K562 (cell line): ENCODE data around the gene SURF6.

Source experiments
- CHD2 ChIP-seq: IDR thresholded peaks from 2 replicates; pipeline ENCODE4 v1.6.1; 2011; ENCODE audit warnings: low read depth, low read length
- CREBBP ChIP-seq: IDR thresholded peaks from one replicate; pipeline ENCODE4 v1.6.1; 2012; ENCODE audit warnings: low read depth, mild to moderate bottlenecking, control low read depth, inconsistent platforms, low read length
- CTCF ChIP-seq, 3 experiments: IDR thresholded peaks in 2 of 3; conservative IDR thresholded peaks in 1 of 3; 2 replicates each; pipeline ENCODE4 v1.5.1; 2011 to 2012; ENCODE audit warnings: low read length in 3 of 3, mild to moderate bottlenecking in 3 of 3, control low read depth in 2 of 3, improper control_type of control experiment in 1 of 3, inconsistent platforms in 1 of 3, low read depth in 1 of 3, mixed read lengths in 1 of 3, moderate library complexity in 1 of 3; ENCODE audit not compliant: insufficient read depth in 2 of 3
- FOS ChIP-seq: IDR thresholded peaks from 3 replicates; pipeline ENCODE4 v1.6.1; 2011; ENCODE audit not compliant: insufficient read length; ENCODE audit errors: extremely low read depth
- HDAC6 ChIP-seq: IDR thresholded peaks from 2 replicates; pipeline ENCODE4 v1.6.1; 2012; ENCODE audit warnings: low read depth, mild to moderate bottlenecking, control low read depth, inconsistent platforms, low read length, moderate library complexity
- HMGXB4 ChIP-seq: sonication (generic); formaldehyde crosslinking; IDR thresholded peaks from 2 replicates; pipeline ENCODE4 v1.8.1; 2023; ENCODE audit warnings: mild to moderate bottlenecking, missing genetic modification reagents
- IRF2 ChIP-seq: sonication (generic); formaldehyde crosslinking; IDR thresholded peaks from 2 replicates; pipeline ENCODE4 v1.8.1; 2022; ENCODE audit warnings: mild to moderate bottlenecking, missing genetic modification reagents
- MTA3 ChIP-seq: fragments of 450-650 bp; formaldehyde crosslinking; IDR thresholded peaks from 2 replicates; pipeline ENCODE4 v1.6.1; 2017; ENCODE audit warnings: mild to moderate bottlenecking, borderline replicate concordance
- TFE3 ChIP-seq: fragments of 450-650 bp; formaldehyde crosslinking; IDR thresholded peaks from 2 replicates; pipeline ENCODE4 v1.4.0; 2020; ENCODE audit warnings: mild to moderate bottlenecking, mixed read lengths
- ZNF740 ChIP-seq, 3 experiments: fragments of 200-800 bp in 1 of 3; sonication (Bioruptor generic) in 1 of 3; sonication (generic) in 1 of 3; formaldehyde crosslinking in 1 of 3; IDR thresholded peaks; 2 replicates each; pipeline versions ENCODE4 v1.6.1 to v1.8.0; 2016 to 2022; ENCODE audit warnings: mild to moderate bottlenecking in 2 of 3, missing compliant biosample characterization in 2 of 3, missing genetic modification characterization in 2 of 3, missing genetic modification reagents in 1 of 3
- TF ChIP-seq, protein P1 (sequence below): sonication (generic); formaldehyde crosslinking; IDR thresholded peaks from 2 replicates; pipeline ENCODE4 v1.8.1; 2022; ENCODE audit warnings: missing genetic modification reagents
- TF ChIP-seq, protein P2 (sequence below): sonication (generic); formaldehyde crosslinking; IDR thresholded peaks from 2 replicates; pipeline ENCODE4 v1.8.0; 2023; ENCODE audit warnings: mild to moderate bottlenecking, missing genetic modification reagents

- TF ChIP-seq TFE3, result no peak
- no peak for TF ChIP-seq HDAC6
- TF ChIP-seq ZNF740 (CRISPR knock-in tag; IDR thresholded peaks at IDR 0.05), result no peak
- TF ChIP-seq ZNF740 (tag; IDR thresholded peaks at IDR 0.05), result no peak
- no peak for TF ChIP-seq FOS
- TF ChIP-seq, protein P1, sequence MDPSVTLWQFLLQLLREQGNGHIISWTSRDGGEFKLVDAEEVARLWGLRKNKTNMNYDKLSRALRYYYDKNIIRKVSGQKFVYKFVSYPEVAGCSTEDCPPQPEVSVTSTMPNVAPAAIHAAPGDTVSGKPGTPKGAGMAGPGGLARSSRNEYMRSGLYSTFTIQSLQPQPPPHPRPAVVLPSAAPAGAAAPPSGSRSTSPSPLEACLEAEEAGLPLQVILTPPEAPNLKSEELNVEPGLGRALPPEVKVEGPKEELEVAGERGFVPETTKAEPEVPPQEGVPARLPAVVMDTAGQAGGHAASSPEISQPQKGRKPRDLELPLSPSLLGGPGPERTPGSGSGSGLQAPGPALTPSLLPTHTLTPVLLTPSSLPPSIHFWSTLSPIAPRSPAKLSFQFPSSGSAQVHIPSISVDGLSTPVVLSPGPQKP, result no peak
- no peak for TF ChIP-seq HMGXB4 (CRISPR knock-in tag)
- TF ChIP-seq CHD2, result no peak
- TF ChIP-seq IRF2 (CRISPR knock-in tag), result no peak
- TF ChIP-seq, protein P2, sequence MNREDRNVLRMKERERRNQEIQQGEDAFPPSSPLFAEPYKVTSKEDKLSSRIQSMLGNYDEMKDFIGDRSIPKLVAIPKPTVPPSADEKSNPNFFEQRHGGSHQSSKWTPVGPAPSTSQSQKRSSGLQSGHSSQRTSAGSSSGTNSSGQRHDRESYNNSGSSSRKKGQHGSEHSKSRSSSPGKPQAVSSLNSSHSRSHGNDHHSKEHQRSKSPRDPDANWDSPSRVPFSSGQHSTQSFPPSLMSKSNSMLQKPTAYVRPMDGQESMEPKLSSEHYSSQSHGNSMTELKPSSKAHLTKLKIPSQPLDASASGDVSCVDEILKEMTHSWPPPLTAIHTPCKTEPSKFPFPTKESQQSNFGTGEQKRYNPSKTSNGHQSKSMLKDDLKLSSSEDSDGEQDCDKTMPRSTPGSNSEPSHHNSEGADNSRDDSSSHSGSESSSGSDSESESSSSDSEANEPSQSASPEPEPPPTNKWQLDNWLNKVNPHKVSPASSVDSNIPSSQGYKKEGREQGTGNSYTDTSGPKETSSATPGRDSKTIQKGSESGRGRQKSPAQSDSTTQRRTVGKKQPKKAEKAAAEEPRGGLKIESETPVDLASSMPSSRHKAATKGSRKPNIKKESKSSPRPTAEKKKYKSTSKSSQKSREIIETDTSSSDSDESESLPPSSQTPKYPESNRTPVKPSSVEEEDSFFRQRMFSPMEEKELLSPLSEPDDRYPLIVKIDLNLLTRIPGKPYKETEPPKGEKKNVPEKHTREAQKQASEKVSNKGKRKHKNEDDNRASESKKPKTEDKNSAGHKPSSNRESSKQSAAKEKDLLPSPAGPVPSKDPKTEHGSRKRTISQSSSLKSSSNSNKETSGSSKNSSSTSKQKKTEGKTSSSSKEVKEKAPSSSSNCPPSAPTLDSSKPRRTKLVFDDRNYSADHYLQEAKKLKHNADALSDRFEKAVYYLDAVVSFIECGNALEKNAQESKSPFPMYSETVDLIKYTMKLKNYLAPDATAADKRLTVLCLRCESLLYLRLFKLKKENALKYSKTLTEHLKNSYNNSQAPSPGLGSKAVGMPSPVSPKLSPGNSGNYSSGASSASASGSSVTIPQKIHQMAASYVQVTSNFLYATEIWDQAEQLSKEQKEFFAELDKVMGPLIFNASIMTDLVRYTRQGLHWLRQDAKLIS (CRISPR knock-in tag), result no peak
- peak; percentile 37 to 50 (median 40); a peak in 4 of 6 replicates for TF ChIP-seq CTCF (IDR thresholded peaks at IDR 0.05 in 2 of 3, conservative IDR thresholded peaks at IDR 0.05 in 1 of 3; ENCODE audit: insufficient read depth in 2 of 3, low read depth in 1 of 3, low read length in 3 of 3)
- TF ChIP-seq CREBBP, result no peak
- TF ChIP-seq MTA3, result no peak
These were observed 6.6 kb upstream of the SURF6 start for GRCh38 chr9:133342570-133342969.
